ENCODE measurements around the gene MTHFR.
"Not testable (repeated sequence)": the region's sequence is repeated elsewhere in the genome, so short reads cannot be mapped to it uniquely, and the experiment has no call there.

Gene MTHFR

DNA sequence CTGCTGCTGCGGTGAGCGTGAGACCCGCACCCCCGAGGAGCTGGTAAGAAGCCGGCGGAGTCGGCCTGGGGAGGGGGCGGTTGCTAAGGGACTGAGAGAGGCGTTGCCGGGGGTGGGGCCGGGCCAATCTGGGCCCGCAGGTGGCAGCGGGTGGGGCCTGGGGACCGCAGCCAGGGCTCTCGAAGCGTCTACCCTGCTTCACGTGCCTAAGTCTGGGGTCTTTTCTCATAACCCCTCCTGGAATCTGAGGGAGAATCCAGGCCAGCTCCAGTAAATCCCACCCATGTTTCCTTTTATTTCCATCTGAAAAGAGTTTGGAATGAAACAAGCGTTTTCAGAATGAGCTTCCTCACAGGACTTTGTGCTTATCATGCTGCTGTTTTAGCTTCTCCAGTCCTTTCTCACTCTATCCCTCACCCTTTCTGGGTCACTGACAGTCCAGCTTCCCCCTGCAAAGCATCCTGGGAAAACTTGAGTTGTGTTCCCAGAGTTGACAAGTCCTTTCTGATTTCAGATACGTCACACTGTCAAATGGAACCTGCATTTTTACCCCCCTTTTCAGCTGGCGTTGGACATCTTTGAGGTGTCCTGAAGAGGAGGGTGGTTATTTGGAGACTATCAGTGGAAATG, 658 bp upstream of the MTHFR start:
- peak overlapping the region; percentile 87 for H3K27ac ChIP-seq (ENCODE audit: low read length, poor library complexity, severe bottlenecking)

DNA sequence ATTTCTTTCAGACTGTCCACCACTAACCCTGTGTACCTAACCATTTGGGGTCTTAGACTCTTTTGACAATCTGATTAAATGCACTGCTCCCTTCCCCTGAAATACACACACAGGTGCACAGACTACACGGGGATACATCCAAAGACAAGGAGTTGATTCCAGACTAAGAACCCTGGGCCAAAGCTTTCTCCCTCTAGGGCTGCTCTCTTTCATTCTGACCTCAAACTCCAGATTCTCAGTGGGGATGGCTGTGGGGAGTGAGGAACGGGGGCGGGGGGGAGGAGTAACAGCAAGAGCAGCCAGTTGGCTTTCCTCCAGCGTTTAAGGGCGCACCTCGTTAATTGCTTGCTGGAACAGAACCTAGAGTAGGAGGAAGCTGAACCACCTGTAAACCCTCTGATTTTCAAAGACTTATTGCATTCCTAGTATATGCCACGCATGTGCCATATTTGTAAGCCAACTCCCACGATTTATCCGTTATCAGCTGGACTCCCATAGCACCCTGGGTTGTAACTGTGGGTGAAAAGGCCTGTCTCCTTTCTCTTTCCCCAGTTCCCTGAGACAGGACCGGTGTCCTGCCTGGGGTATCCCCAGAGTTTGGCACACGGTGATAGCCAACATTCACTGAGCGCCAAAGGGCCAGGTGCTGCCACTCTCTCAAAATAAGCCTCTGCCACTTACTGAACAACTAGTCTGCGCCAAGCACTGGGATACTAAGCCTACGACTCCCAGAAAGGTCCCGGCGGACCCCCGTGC, 920 bp downstream of the MTHFR start:
- peak overlapping the region; percentile 67 to 96 for H3K4me3 ChIP-seq (ENCODE audit: insufficient read depth in 1 of 2, low read depth in 1 of 2, low read length in 2 of 2)
- H3K27me3 ChIP-seq (ENCODE audit: control insufficient read depth in 1 of 2, insufficient read depth in 1 of 2, low read length in 2 of 2), result no peaks in the 10 kb centered on the region
- H2BK15ac ChIP-seq (ENCODE audit: low read depth, poor library complexity, severe bottlenecking), result peak overlapping the region; percentile 100
- H3K23ac ChIP-seq (ENCODE audit: low read length in 2 of 2), result peak overlapping the region in 1 of 2 experiments; percentile 96
- peak overlapping the region; percentile 94 for H3K9ac ChIP-seq (ENCODE audit: low read length)
- H3K4ac ChIP-seq (ENCODE audit: low read depth in 1 of 2, low read length in 2 of 2), result peak overlapping the region; percentile 94 to 96
- H3K14ac ChIP-seq (ENCODE audit: low read length in 2 of 2), result peak overlapping the region in 1 of 2 experiments; percentile 98
- H4K8ac ChIP-seq (ENCODE audit: low read length), result peak overlapping the region; percentile 94
- H3K4me2 ChIP-seq (ENCODE audit: low read length, poor library complexity, severe bottlenecking), result peak overlapping the region; percentile 90
- H3K18ac ChIP-seq (ENCODE audit: low read depth in 1 of 2, low read length in 2 of 2), result peak overlapping the region; percentile 83 to 99
- peak overlapping the region; percentile 67 for H2AK5ac ChIP-seq (ENCODE audit: low read length, severe bottlenecking)
- H2BK120ac ChIP-seq (ENCODE audit: low read depth, low read length), result peak overlapping the region; percentile 87
- peak overlapping the region; percentile 81 for H2BK5ac ChIP-seq (ENCODE audit: low read depth, low read length, poor library complexity, severe bottlenecking)
- peaks cover 12% of the 10 kb centered on the region for H3K79me1 ChIP-seq (replicated peaks; ENCODE audit: low read length, poor library complexity, severe bottlenecking)
- H3K27ac ChIP-seq (ENCODE audit: low read length, poor library complexity, severe bottlenecking), result peak overlapping the region; percentile 92
- peak overlapping the region; percentile 79 to 87 for H2BK12ac ChIP-seq (ENCODE audit: low read length in 2 of 2)
- WGBS, result 13% methylated on average over 17 of the region's 17 CpGs
- no peaks in the 10 kb centered on the region for H3K9me3 ChIP-seq (ENCODE audit: control insufficient read depth, low read length)
- peak overlapping the region; percentile 85 for H2AFZ ChIP-seq (ENCODE audit: low read depth, low read length)
- H3K36me3 ChIP-seq (ENCODE audit: control insufficient read depth in 1 of 2, insufficient read depth in 2 of 2, low read depth in 1 of 2, low read length in 2 of 2), result peaks cover 19 to 46% of the 10 kb centered on the region in 2 experiments
- H4K91ac ChIP-seq (ENCODE audit: low read length), result peak overlapping the region; percentile 95
- DNase-seq, result peak; percentile 59
- peaks cover 38% of the 10 kb centered on the region for H3K4me1 ChIP-seq (ENCODE audit: control insufficient read depth, insufficient read depth, low read depth, low read length)

More for the DNA sequence above, 658 bp upstream of the MTHFR start:
- Histone ChIP-seq H3K23ac (ENCODE audit: low read length in 2 of 2) (peak overlapping the region in 1 of 2 experiments; percentile 97), H4K91ac (ENCODE audit: low read length) (peak overlapping the region; percentile 77), H3K14ac (ENCODE audit: low read length in 2 of 2) (peak overlapping the region in 1 of 2 experiments; percentile 99), H3K18ac (ENCODE audit: low read depth in 1 of 2, low read length in 2 of 2) (peak overlapping the region; percentile 88 to 100), H3K9me3 (ENCODE audit: control insufficient read depth, low read length) (no peaks in the 10 kb centered on the region), H2AFZ (ENCODE audit: low read depth, low read length) (peak overlapping the region; percentile 81), H2BK15ac (ENCODE audit: low read depth, poor library complexity, severe bottlenecking) (peak overlapping the region; percentile 75), H3K4me1 (ENCODE audit: control insufficient read depth, insufficient read depth, low read depth, low read length) (peaks cover 28% of the 10 kb centered on the region), H2BK120ac (ENCODE audit: low read depth, low read length) (peak overlapping the region; percentile 50), H3K27me3 (ENCODE audit: control insufficient read depth in 1 of 2, insufficient read depth in 1 of 2, low read length in 2 of 2) (no peaks in the 10 kb centered on the region), H3K36me3 (ENCODE audit: control insufficient read depth in 1 of 2, insufficient read depth in 2 of 2, low read depth in 1 of 2, low read length in 2 of 2) (peaks cover 14 to 44% of the 10 kb centered on the region in 2 experiments), H2BK12ac (ENCODE audit: low read length in 2 of 2) (peak overlapping the region in 1 of 2 experiments; percentile 10), H2BK5ac (ENCODE audit: low read depth, low read length, poor library complexity, severe bottlenecking) (peak overlapping the region; percentile 94), H4K8ac (ENCODE audit: low read length) (peak overlapping the region; percentile 90), H3K4me2 (ENCODE audit: low read length, poor library complexity, severe bottlenecking) (peak overlapping the region; percentile 88), H3K9ac (ENCODE audit: low read length) (peak overlapping the region; percentile 94), H3K79me1 (replicated peaks; ENCODE audit: low read length, poor library complexity, severe bottlenecking) (peaks cover 13% of the 10 kb centered on the region), H3K4me3 (ENCODE audit: insufficient read depth in 1 of 2, low read depth in 1 of 2, low read length in 2 of 2) (peak overlapping the region; percentile 92 to 96), H2AK5ac (ENCODE audit: low read length, severe bottlenecking) (peak overlapping the region; percentile 80), H3K4ac (ENCODE audit: low read depth in 1 of 2, low read length in 2 of 2) (peak overlapping the region; percentile 39 to 93)
- DNase-seq, result peak; percentile 62
- 2% methylated on average over 17 of the region's 20 CpGs for WGBS

DNA sequence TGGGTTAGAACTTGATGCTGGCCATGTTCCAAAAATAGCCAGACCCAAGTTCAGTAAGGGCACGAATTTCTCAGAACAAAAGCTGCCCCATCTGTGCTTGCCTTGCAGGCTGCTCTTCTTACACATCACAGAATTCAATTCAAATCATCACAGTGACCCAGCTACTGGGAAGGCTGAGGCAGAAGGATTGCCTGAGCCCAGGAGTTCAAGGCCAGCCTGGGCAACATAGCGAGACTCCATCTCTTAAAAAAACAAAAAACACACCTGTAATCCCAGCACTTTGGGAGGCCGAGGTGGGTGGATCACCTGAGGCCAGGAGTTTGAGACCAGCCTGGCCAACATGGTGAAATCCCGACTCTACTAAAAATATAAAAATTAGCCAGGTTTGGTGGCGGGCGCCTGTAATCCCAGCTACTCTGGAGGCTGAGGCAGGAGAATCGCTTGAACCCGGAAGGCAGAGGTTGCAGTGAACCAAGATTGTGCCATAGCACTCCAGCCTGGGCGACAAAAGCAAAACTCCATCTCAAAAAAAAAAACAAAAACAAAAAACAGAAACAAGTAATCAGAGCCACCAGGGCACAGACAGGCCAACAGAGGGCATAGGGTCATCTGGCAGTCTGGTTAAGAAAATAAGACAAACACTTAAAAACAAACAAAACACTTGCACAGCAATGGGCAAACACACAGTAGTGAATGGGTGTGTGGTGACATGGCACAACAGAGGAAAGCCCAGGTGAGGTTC, 1.7 kb downstream of the MTHFR start:
- Histone ChIP-seq H3K27ac (ENCODE audit: low read length, poor library complexity, severe bottlenecking) (peak overlapping the region; percentile 85), H3K4ac (ENCODE audit: low read depth in 1 of 2, low read length in 2 of 2) (peak overlapping the region in 1 of 2 experiments; percentile 75), H4K91ac (ENCODE audit: low read length) (peak overlapping the region; percentile 60), H2BK12ac (ENCODE audit: low read length in 2 of 2) (peak overlapping the region; percentile 71 to 72), H2BK15ac (ENCODE audit: low read depth, poor library complexity, severe bottlenecking) (peak overlapping the region; percentile 52), H3K4me3 (ENCODE audit: insufficient read depth in 1 of 2, low read depth in 1 of 2, low read length in 2 of 2) (peak overlapping the region in 1 of 2 experiments; percentile 96), H3K4me2 (ENCODE audit: low read length, poor library complexity, severe bottlenecking) (peak overlapping the region; percentile 90), H2AK5ac (ENCODE audit: low read length, severe bottlenecking) (peak overlapping the region; percentile 53), H3K18ac (ENCODE audit: low read depth in 1 of 2, low read length in 2 of 2) (peak overlapping the region; percentile 35 to 80), H4K8ac (ENCODE audit: low read length) (peak overlapping the region; percentile 49), H3K36me3 (ENCODE audit: control insufficient read depth in 1 of 2, insufficient read depth in 2 of 2, low read depth in 1 of 2, low read length in 2 of 2) (peaks cover 20 to 44% of the 10 kb centered on the region in 2 experiments), H3K14ac (ENCODE audit: low read length in 2 of 2) (peak overlapping the region in 1 of 2 experiments; percentile 45), H3K9ac (ENCODE audit: low read length) (peak overlapping the region; percentile 94), H3K4me1 (ENCODE audit: control insufficient read depth, insufficient read depth, low read depth, low read length) (peaks cover 38% of the 10 kb centered on the region)
- not testable (repeated sequence) for H3K23ac ChIP-seq (ENCODE audit: low read length in 2 of 2); H2AFZ ChIP-seq (ENCODE audit: low read depth, low read length); H2BK5ac ChIP-seq (ENCODE audit: low read depth, low read length, poor library complexity, severe bottlenecking); H3K9me3 ChIP-seq (ENCODE audit: control insufficient read depth, low read length); H3K79me1 ChIP-seq (replicated peaks; ENCODE audit: low read length, poor library complexity, severe bottlenecking); H3K27me3 ChIP-seq (ENCODE audit: control insufficient read depth in 1 of 2, insufficient read depth in 1 of 2, low read length in 2 of 2); H2BK120ac ChIP-seq (ENCODE audit: low read depth, low read length); DNase-seq
- 63% methylated on average over 9 of the region's 9 CpGs for WGBS

All from mesenchymal stem cell (in vitro differentiated cells and primary cell).